Measurements from ENCODE around the gene NEDD9. TPM values are rescaled to one million over a fixed set of nuclear protein-coding genes. Genes with fewer than 3 reads are reported as not detected.

NEDD9 gene
- total RNA-seq, 1 experiment from 2014 or later: 0.17 TPM

DNA sequence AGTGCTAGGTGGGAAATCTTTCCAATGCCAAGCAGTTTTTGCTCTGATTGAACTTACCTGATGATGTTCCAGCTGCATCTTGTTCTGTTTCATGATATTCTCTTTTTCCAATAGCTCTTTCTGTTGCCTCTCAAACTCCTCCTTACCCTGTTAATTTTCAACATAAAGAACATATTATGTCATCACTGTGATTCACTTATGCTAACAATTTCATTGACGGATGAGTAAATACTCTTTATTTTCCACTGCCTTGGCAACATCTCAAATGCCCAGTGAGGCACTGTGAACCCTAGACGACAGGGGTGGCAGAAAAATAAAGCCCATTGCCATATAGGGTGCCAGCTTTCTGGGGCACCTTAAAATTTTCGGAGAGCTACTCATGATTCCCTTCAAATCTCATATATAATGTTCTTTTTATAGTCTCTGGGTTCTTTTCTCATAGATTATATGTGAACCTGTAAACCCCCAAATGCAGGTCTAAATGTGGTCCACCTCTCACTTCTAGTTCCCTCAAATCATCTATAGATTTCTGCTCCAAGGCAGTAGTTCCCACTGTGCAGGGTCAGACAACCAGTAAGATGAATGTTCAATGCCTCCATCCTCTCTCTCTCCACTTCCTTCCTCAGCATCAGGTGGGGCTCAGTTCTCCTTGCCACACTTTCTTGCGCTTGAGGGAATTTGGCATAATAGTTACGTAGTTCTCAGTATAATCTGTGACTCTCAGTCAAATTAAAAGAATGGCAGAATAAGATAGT is 44.1 kb downstream of the NEDD9 start:
- no peak overlapping the region for H3K4me3 ChIP-seq (replicated peaks in 1 of 2; ENCODE audit: low read depth in 1 of 2, low read length in 2 of 2)
- H3K4me1 ChIP-seq (ENCODE audit: control insufficient read depth in 1 of 2, insufficient read depth in 2 of 2, low read length in 2 of 2): no peaks in the 10 kb centered on the region
- no peaks in the 10 kb centered on the region for H3K36me3 ChIP-seq (ENCODE audit: control insufficient read depth in 1 of 2, insufficient read depth in 2 of 2, low read length in 2 of 2)
- DNase-seq (ENCODE audit: low read depth, low spot score) (no peak), ATAC-seq (no peak)
- H3K9me3 ChIP-seq (ENCODE audit: control insufficient read depth in 1 of 2, insufficient read depth in 1 of 2, low read depth in 1 of 2, low read length in 2 of 2): no peaks in the 10 kb centered on the region
- no peak overlapping the region for H3K9ac ChIP-seq (ENCODE audit: low read length)
- no peaks in the 10 kb centered on the region for H3K27me3 ChIP-seq (ENCODE audit: insufficient read depth, low read length)
- H3K4me2 ChIP-seq (ENCODE audit: low read length): no peak overlapping the region
- POLR2A ChIA-PET: no interaction called here
- TF ChIP-seq ZFX (IDR thresholded peaks at IDR 0.05): no peak
- TF ChIP-seq REST (IDR thresholded peaks at IDR 0.05; ENCODE audit: low read depth): no peak
- CTCF ChIA-PET: no interaction called here
- no TSS peak for BruUV-seq (replicated peaks)
- RAD21 ChIA-PET (ENCODE audit: low non-redundant PET in 1 of 2, low total read pairs in 2 of 2, uncharacterized antibody in 2 of 2, unreplicated experiment in 2 of 2): no interaction called here
- intact Hi-C loops (cut with micrococcal nuclease): no loop called here
- H3K79me2 ChIP-seq (ENCODE audit: insufficient read depth, low read length): no peaks in the 10 kb centered on the region
- no peak overlapping the region for H3K27ac ChIP-seq (ENCODE audit: low read depth, low read length)
- no peak overlapping the region for H2AFZ ChIP-seq (ENCODE audit: low read depth, low read length, poor library complexity, severe bottlenecking)
- H3K9me2 ChIP-seq (ENCODE audit: insufficient read depth): no peaks in the 10 kb centered on the region
- H4K20me1 ChIP-seq (ENCODE audit: insufficient read depth): no peaks in the 10 kb centered on the region

- intact Hi-C loops (cut with micrococcal nuclease): no loop called here
- ChIA-PET CTCF (no interaction called here), RAD21 (ENCODE audit: low non-redundant PET in 1 of 2, low total read pairs in 2 of 2, uncharacterized antibody in 2 of 2, unreplicated experiment in 2 of 2) (no interaction called here), POLR2A (no interaction called here)
- no peak overlapping the region for H3K9ac ChIP-seq (ENCODE audit: low read length)
- no peaks in the 10 kb centered on the region for H3K79me2 ChIP-seq (ENCODE audit: insufficient read depth, low read length)
- no peaks in the 10 kb centered on the region for H3K9me3 ChIP-seq (ENCODE audit: control insufficient read depth in 1 of 2, insufficient read depth in 1 of 2, low read depth in 1 of 2, low read length in 2 of 2)
- H3K9me2 ChIP-seq (ENCODE audit: insufficient read depth): no peaks in the 10 kb centered on the region
- no peaks in the 10 kb centered on the region for H4K20me1 ChIP-seq (ENCODE audit: insufficient read depth)
- no peaks in the 10 kb centered on the region for H3K4me1 ChIP-seq (ENCODE audit: control insufficient read depth in 1 of 2, insufficient read depth in 2 of 2, low read length in 2 of 2)
- no peaks in the 10 kb centered on the region for H3K27me3 ChIP-seq (ENCODE audit: insufficient read depth, low read length)
- TF ChIP-seq CBX3 (IDR thresholded peaks at IDR 0.05; ENCODE audit: low read depth): no peak
- TF ChIP-seq SP1 (IDR thresholded peaks at IDR 0.05; ENCODE audit: low read depth): no peak
- TF ChIP-seq TCF7L2 (IDR thresholded peaks at IDR 0.05; ENCODE audit: borderline replicate concordance, extremely low read depth, insufficient read depth, insufficient read length): no peak
- no peak overlapping the region for H2AFZ ChIP-seq (ENCODE audit: low read depth, low read length, poor library complexity, severe bottlenecking)
- H3K36me3 ChIP-seq (ENCODE audit: control insufficient read depth in 1 of 2, insufficient read depth in 2 of 2, low read length in 2 of 2): no peaks in the 10 kb centered on the region
- H3K4me3 ChIP-seq (replicated peaks in 1 of 2; ENCODE audit: low read depth in 1 of 2, low read length in 2 of 2): no peak overlapping the region
- no peak overlapping the region for H3K27ac ChIP-seq (ENCODE audit: low read depth, low read length)
- no TSS peak for BruUV-seq (replicated peaks)
- DNase-seq (ENCODE audit: low read depth, low spot score) (no peak), ATAC-seq (no peak)
- H3K4me2 ChIP-seq (ENCODE audit: low read length): no peak overlapping the region
These were observed 45.2 kb downstream of the NEDD9 start for GRCh38 chr6:11187301-11187700.

Measured in HCT116 (cell line).